ENCODE results near the gene ZDHHC16.
"Not testable (repeated sequence)": the region's sequence is repeated elsewhere in the genome, so short reads cannot be mapped to it uniquely, and the experiment has no call there.

Gene ZDHHC16

GRCh38 chr10:97445722-97446639 is at the start of gene ZDHHC16, which contains the start of gene EXOSC1:
Gene ZDHHC16, plus strand, starts transcription at chr10:97446175. Its CDS starts 5,501 bp downstream, at chr10:97451676.
Gene EXOSC1, minus strand, starts transcription at chr10:97446006. Its CDS starts 21 bp downstream, at chr10:97445985.
- H3K4me1 Mint-ChIP-seq (ENCODE audit: low read depth), result peaks cover 59% of the 10 kb centered on the region
- no peaks in the 10 kb centered on the region for H3K27me3 Mint-ChIP-seq
- H3K9me3 Mint-ChIP-seq, result no peaks in the 10 kb centered on the region
- H3K4me3 Mint-ChIP-seq, result peak within 1 kb of the TSS; percentile 99
- H3K36me3 Mint-ChIP-seq (ENCODE audit: low read depth), result peaks cover 68% of the 10 kb centered on the region
- DNase-seq, result peak; percentile 91
- H3K27ac Mint-ChIP-seq, result peak within 1 kb of the TSS; percentile 89

GRCh38 chr10:97399843-97400545 is 46.0 kb upstream of the ZDHHC16 start:
- peak overlapping the region; percentile 98 for H3K27ac Mint-ChIP-seq
- DNase-seq, result peak; percentile 56

GRCh38 chr10:97400665-97401454 is 45.1 kb upstream of the ZDHHC16 start, which contains the start of gene RRP12:
Gene RRP12, minus strand, starts transcription at chr10:97401340. Its CDS starts 109 bp downstream, at chr10:97401231.
- Mint-ChIP-seq H3K36me3 (ENCODE audit: low read depth) (peaks cover 31% of the 10 kb centered on the region), H3K9me3 (no peaks in the 10 kb centered on the region), H3K27me3 (no peaks in the 10 kb centered on the region), H3K4me1 (ENCODE audit: low read depth) (peaks cover 17% of the 10 kb centered on the region), H3K27ac (peak within 1 kb of the TSS; percentile 98), H3K4me3 (peak within 1 kb of the TSS; percentile 98)
- peak; percentile 80 for DNase-seq

More at GRCh38 chr10:97399843-97400545, 46.0 kb upstream of the ZDHHC16 start:
- no peaks in the 10 kb centered on the region for H3K9me3 Mint-ChIP-seq
- H3K4me3 Mint-ChIP-seq, result peak overlapping the region; percentile 98
- H3K4me1 Mint-ChIP-seq (ENCODE audit: low read depth), result peaks cover 17% of the 10 kb centered on the region
- H3K36me3 Mint-ChIP-seq (ENCODE audit: low read depth), result peaks cover 37% of the 10 kb centered on the region
- no peaks in the 10 kb centered on the region for H3K27me3 Mint-ChIP-seq

- DNase-seq, result no peak
- Mint-ChIP-seq H3K4me3 (peak overlapping the region; percentile 98), H3K27me3 (no peaks in the 10 kb centered on the region), H3K27ac (peak overlapping the region; percentile 98), H3K9me3 (no peaks in the 10 kb centered on the region), H3K4me1 (ENCODE audit: low read depth) (peaks cover 11% of the 10 kb centered on the region), H3K36me3 (ENCODE audit: low read depth) (peaks cover 24% of the 10 kb centered on the region)
Observed at GRCh38 chr10:97401455-97401919, 44.5 kb upstream of the ZDHHC16 start.

GRCh38 chr10:97404044-97404443 is 41.9 kb upstream of the ZDHHC16 start:
- no peaks in the 10 kb centered on the region for H3K27me3 Mint-ChIP-seq
- H3K4me1 Mint-ChIP-seq (ENCODE audit: low read depth), result peaks cover 23% of the 10 kb centered on the region
- H3K27ac Mint-ChIP-seq, result no peak overlapping the region
- H3K9me3 Mint-ChIP-seq, result no peaks in the 10 kb centered on the region
- DNase-seq, result no peak
- peaks cover 15% of the 10 kb centered on the region for H3K36me3 Mint-ChIP-seq (ENCODE audit: low read depth)
- no peak overlapping the region for H3K4me3 Mint-ChIP-seq

GRCh38 chr10:97406064-97406463 is 39.9 kb upstream of the ZDHHC16 start:
- no peaks in the 10 kb centered on the region for H3K27me3 Mint-ChIP-seq
- peaks cover under 1% of the 10 kb centered on the region for H3K36me3 Mint-ChIP-seq (ENCODE audit: low read depth)
- H3K4me1 Mint-ChIP-seq (ENCODE audit: low read depth), result peaks cover 20% of the 10 kb centered on the region
- peak overlapping the region; percentile 38 for H3K27ac Mint-ChIP-seq
- no peak overlapping the region for H3K4me3 Mint-ChIP-seq
- no peak for DNase-seq
- no peaks in the 10 kb centered on the region for H3K9me3 Mint-ChIP-seq

- H3K4me3 Mint-ChIP-seq; H3K9me3 Mint-ChIP-seq; DNase-seq; H3K36me3 Mint-ChIP-seq (ENCODE audit: low read depth); H3K27me3 Mint-ChIP-seq; H3K27ac Mint-ChIP-seq: not testable (repeated sequence)
- H3K4me1 Mint-ChIP-seq (ENCODE audit: low read depth), result peaks cover 20% of the 10 kb centered on the region
Observed at GRCh38 chr10:97406483-97406882, 39.5 kb upstream of the ZDHHC16 start.

GRCh38 chr10:97407211-97407951 is 38.6 kb upstream of the ZDHHC16 start:
- peaks cover 23% of the 10 kb centered on the region for H3K4me1 Mint-ChIP-seq (ENCODE audit: low read depth)
- peak; percentile 84 for DNase-seq
- H3K36me3 Mint-ChIP-seq (ENCODE audit: low read depth), result no peaks in the 10 kb centered on the region
- H3K4me3 Mint-ChIP-seq, result peak overlapping the region; percentile 47
- H3K27me3 Mint-ChIP-seq, result no peaks in the 10 kb centered on the region
- H3K9me3 Mint-ChIP-seq, result no peaks in the 10 kb centered on the region
- peak overlapping the region; percentile 80 for H3K27ac Mint-ChIP-seq

- Mint-ChIP-seq H3K36me3 (ENCODE audit: low read depth) (no peaks in the 10 kb centered on the region), H3K4me1 (ENCODE audit: low read depth) (peaks cover 29% of the 10 kb centered on the region), H3K27me3 (no peaks in the 10 kb centered on the region), H3K27ac (peak overlapping the region; percentile 80), H3K4me3 (no peak overlapping the region), H3K9me3 (no peaks in the 10 kb centered on the region)
- DNase-seq, result no peak
Observed at GRCh38 chr10:97407952-97408248, 38.1 kb upstream of the ZDHHC16 start.

GRCh38 chr10:97408496-97408992 is 37.4 kb upstream of the ZDHHC16 start:
- Mint-ChIP-seq H3K27ac (no peak overlapping the region), H3K36me3 (ENCODE audit: low read depth) (no peaks in the 10 kb centered on the region), H3K9me3 (no peaks in the 10 kb centered on the region), H3K4me3 (no peak overlapping the region), H3K27me3 (no peaks in the 10 kb centered on the region), H3K4me1 (ENCODE audit: low read depth) (peaks cover 33% of the 10 kb centered on the region)
- DNase-seq, result no peak

- DNase-seq, result no peak
- Mint-ChIP-seq H3K27me3 (no peaks in the 10 kb centered on the region), H3K4me3 (no peak overlapping the region), H3K27ac (no peak overlapping the region), H3K4me1 (ENCODE audit: low read depth) (peaks cover 58% of the 10 kb centered on the region), H3K36me3 (ENCODE audit: low read depth) (no peaks in the 10 kb centered on the region), H3K9me3 (no peaks in the 10 kb centered on the region)
Observed at GRCh38 chr10:97411406-97411805, 34.6 kb upstream of the ZDHHC16 start.

GRCh38 chr10:97412891-97413304 is 33.1 kb upstream of the ZDHHC16 start:
- Mint-ChIP-seq H3K4me3 (peak overlapping the region; percentile 56), H3K9me3 (no peaks in the 10 kb centered on the region), H3K4me1 (ENCODE audit: low read depth) (peaks cover 62% of the 10 kb centered on the region), H3K27ac (peak overlapping the region; percentile 95), H3K27me3 (no peaks in the 10 kb centered on the region), H3K36me3 (ENCODE audit: low read depth) (no peaks in the 10 kb centered on the region)
- peak; percentile 70 for DNase-seq

- H3K27ac Mint-ChIP-seq, result peak overlapping the region; percentile 99
- peaks cover 90% of the 10 kb centered on the region for H3K4me1 Mint-ChIP-seq (ENCODE audit: low read depth)
- peak; percentile 43 for DNase-seq
- peak overlapping the region; percentile 15 for H3K4me3 Mint-ChIP-seq
- H3K27me3 Mint-ChIP-seq, result no peaks in the 10 kb centered on the region
- no peaks in the 10 kb centered on the region for H3K9me3 Mint-ChIP-seq
- H3K36me3 Mint-ChIP-seq (ENCODE audit: low read depth), result peaks cover 12% of the 10 kb centered on the region
Observed at GRCh38 chr10:97416565-97416964, 29.4 kb upstream of the ZDHHC16 start.

Measured in activated T-cell treated with anti-CD3 and anti-CD28 coated beads, Interleukin-2, amount 50 U/mL, for 24 hours (primary cell).